Measurements from ENCODE around the gene TIMM10. TPM values are rescaled to one million over a fixed set of nuclear protein-coding genes. Genes with fewer than 3 reads are reported as not detected.

Gene TIMM10
- polyA plus RNA-seq, 3 donors, result 30.4 to 62.1 (median 58.3) TPM

DNA sequence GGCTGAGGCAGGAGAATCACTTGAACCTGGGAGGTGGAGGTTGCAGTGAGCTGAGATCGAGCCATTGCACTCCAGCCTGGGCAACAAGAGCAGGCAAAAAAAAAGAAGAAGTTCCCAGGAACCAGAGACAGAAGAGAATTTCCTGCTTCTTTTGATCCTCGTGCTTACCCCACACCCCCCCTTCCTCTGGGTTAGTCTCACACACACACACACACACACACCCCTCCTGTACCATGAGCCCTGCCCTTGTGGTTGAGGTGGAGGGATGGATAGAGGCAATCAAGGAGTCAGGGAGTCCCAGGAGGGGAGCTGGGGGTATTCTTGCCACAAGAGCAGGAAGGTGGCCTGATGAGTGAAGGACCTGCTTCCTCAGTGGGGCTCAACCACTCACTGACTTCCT is 41.1 kb upstream of the TIMM10 start:
- H3K4me1 Mint-ChIP-seq, result peaks cover 30% of the 10 kb centered on the region
- Histone ChIP-seq H4K20me1 (ENCODE audit: insufficient read depth, low read length) (no peaks in the 10 kb centered on the region), H3K36me3 (replicated peaks in 1 of 2; ENCODE audit: control insufficient read depth in 1 of 2, insufficient read depth in 2 of 2, low read length in 2 of 2) (no peaks in the 10 kb centered on the region), H3K4me2 (replicated peaks; ENCODE audit: extremely low read depth, low read length, poor library complexity, severe bottlenecking) (peak overlapping the region; percentile 54), H3K4me1 (ENCODE audit: control insufficient read depth in 1 of 2, insufficient read depth in 2 of 2, low read length in 2 of 2) (peaks cover 28 to 40% of the 10 kb centered on the region in 2 donors), H3K9me3 (replicated peaks in 1 of 2; ENCODE audit: control insufficient read depth in 1 of 2, insufficient read depth in 1 of 2, low read length in 2 of 2) (no peaks in the 10 kb centered on the region), H2AFZ (ENCODE audit: insufficient read depth, low read depth, low read length, poor library complexity, severe bottlenecking) (peak overlapping the region; percentile 77), H3K79me2 (ENCODE audit: insufficient read depth, low read length) (peaks cover 9% of the 10 kb centered on the region), H3K27me3 (ENCODE audit: control insufficient read depth in 2 of 2, insufficient read depth in 2 of 2, low read length in 2 of 2) (no peaks in the 10 kb centered on the region), H3K4me3 (replicated peaks in 1 of 3; ENCODE audit: low read depth in 2 of 3, low read length in 3 of 3) (peak overlapping the region in 1 of 3 experiments; percentile 43), H3K27ac (ENCODE audit: low read depth in 1 of 2, low read length in 2 of 2) (peak overlapping the region; percentile 18 to 67), H3K9ac (ENCODE audit: insufficient read depth, low read length, poor library complexity, severe bottlenecking) (peak overlapping the region; percentile 13)
- no peaks in the 10 kb centered on the region for H3K9me3 Mint-ChIP-seq
- H3K4me3 Mint-ChIP-seq, result peak overlapping the region; percentile 45 to 70
- TF ChIP-seq CTCF (IDR thresholded peaks at IDR 0.05), result no peak
- peak; percentile 37 to 45 (median 44) for DNase-seq
- peak overlapping the region; percentile 60 to 90 (median 77) for H3K27ac Mint-ChIP-seq
- 0% methylated on average over 1 of the region's 2 CpGs for WGBS (ENCODE audit: insufficient coverage)
- H3K27me3 Mint-ChIP-seq (ENCODE audit: low read depth in 3 of 3), result peaks cover 0 to 2% (median 1%) of the 10 kb centered on the region in 3 donors
- H3K36me3 Mint-ChIP-seq, result no peaks in the 10 kb centered on the region
- intact Hi-C loops (cut with micrococcal nuclease), result no loop called here

DNA sequence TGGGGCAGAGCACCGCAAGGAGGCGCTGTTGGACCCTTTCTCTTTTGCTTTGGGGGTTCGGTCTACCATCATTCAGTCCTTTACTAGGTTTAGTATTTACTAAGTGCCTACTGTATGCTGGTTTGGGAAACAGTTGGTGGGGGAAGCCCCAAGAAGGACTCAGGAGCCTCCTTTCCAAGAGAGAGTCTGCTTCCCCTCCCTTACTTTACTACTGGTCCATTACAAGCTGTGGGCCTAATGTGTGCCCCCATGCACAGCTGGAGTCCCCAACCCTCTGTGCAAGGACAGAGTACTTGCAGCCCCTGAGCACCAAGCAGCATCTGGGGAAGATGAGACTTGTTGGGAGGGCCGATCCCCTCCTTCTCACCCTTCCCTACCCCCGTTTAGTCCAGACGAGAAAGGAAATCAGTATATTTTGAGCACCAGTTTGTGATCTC is 37.8 kb upstream of the TIMM10 start:
- intact Hi-C loops (cut with micrococcal nuclease), result loop anchor here (2.0 to 5.0 kb wide), 4 partner anchors 72 to 234 kb away; partner anchors contain the start of gene ZDHHC5 (in 1 of the 2)
- peaks cover 55% of the 10 kb centered on the region for H3K4me1 Mint-ChIP-seq

More for the DNA sequence above, 37.8 kb upstream of the TIMM10 start:
- Histone ChIP-seq H3K4me1 (ENCODE audit: control insufficient read depth in 1 of 2, insufficient read depth in 2 of 2, low read length in 2 of 2) (peaks cover 42 to 58% of the 10 kb centered on the region in 2 donors), H3K4me3 (replicated peaks in 1 of 3; ENCODE audit: low read depth in 2 of 3, low read length in 3 of 3) (peak overlapping the region; percentile 69 to 100 (median 98)), H3K36me3 (replicated peaks in 1 of 2; ENCODE audit: control insufficient read depth in 1 of 2, insufficient read depth in 2 of 2, low read length in 2 of 2) (no peaks in the 10 kb centered on the region), H4K20me1 (ENCODE audit: insufficient read depth, low read length) (peaks cover 11% of the 10 kb centered on the region), H2AFZ (ENCODE audit: insufficient read depth, low read depth, low read length, poor library complexity, severe bottlenecking) (peak overlapping the region; percentile 98), H3K4me2 (replicated peaks; ENCODE audit: extremely low read depth, low read length, poor library complexity, severe bottlenecking) (peak overlapping the region; percentile 96), H3K9me3 (replicated peaks in 1 of 2; ENCODE audit: control insufficient read depth in 1 of 2, insufficient read depth in 1 of 2, low read length in 2 of 2) (no peaks in the 10 kb centered on the region), H3K9ac (ENCODE audit: insufficient read depth, low read length, poor library complexity, severe bottlenecking) (peak overlapping the region; percentile 76), H3K79me2 (ENCODE audit: insufficient read depth, low read length) (peaks cover 40% of the 10 kb centered on the region), H3K27me3 (ENCODE audit: control insufficient read depth in 2 of 2, insufficient read depth in 2 of 2, low read length in 2 of 2) (no peaks in the 10 kb centered on the region), H3K27ac (ENCODE audit: low read depth in 1 of 2, low read length in 2 of 2) (peak overlapping the region; percentile 9 to 93)
- peak; percentile 39 for TF ChIP-seq CTCF (IDR thresholded peaks at IDR 0.05)
- peak; percentile 73 to 77 (median 76) for DNase-seq
- Mint-ChIP-seq H3K27ac (peak overlapping the region; percentile 82 to 91 (median 87)), H3K27me3 (ENCODE audit: low read depth in 3 of 3) (peaks cover 0 to 2% (median 0%) of the 10 kb centered on the region in 3 donors), H3K4me3 (peak overlapping the region; percentile 97 to 98), H3K9me3 (no peaks in the 10 kb centered on the region), H3K36me3 (peaks cover 0 to 8% of the 10 kb centered on the region in 2 donors)
- 47% methylated on average over 3 of the region's 6 CpGs for WGBS (ENCODE audit: insufficient coverage)
